Mesothelial cell of epicardium (in vitro differentiated cells): Measurements from ENCODE around the gene ABCA5. TPM values are rescaled to one million over a fixed set of nuclear protein-coding genes. Genes with fewer than 3 reads are reported as not detected.
"Not testable (repeated sequence)": the region's sequence is repeated elsewhere in the genome, so short reads cannot be mapped to it uniquely, and the experiment has no call there.

Experiments
- DNase-seq, 2 experiments: peaks; one replicate each; pipeline ENCODE4 v3.0.0; 2021; ENCODE audit warnings: low spot score in 2 of 2; ENCODE audit not compliant: unreplicated experiment in 2 of 2
- H3K27ac Mint-ChIP-seq: 2 replicates; pipeline ENCODE4 v1.8.0; 2021; ENCODE audit warnings: mixed read lengths
- H3K27me3 Mint-ChIP-seq: 2 replicates; pipeline ENCODE4 v1.8.0; 2021; ENCODE audit warnings: low read depth, mixed read lengths
- H3K36me3 Mint-ChIP-seq: 2 replicates; pipeline ENCODE4 v1.8.0; 2021; ENCODE audit warnings: mixed read lengths
- H3K4me1 Mint-ChIP-seq: 2 replicates; pipeline ENCODE4 v1.8.0; 2021; ENCODE audit warnings: mixed read lengths
- H3K4me3 Mint-ChIP-seq: 2 replicates; pipeline ENCODE4 v1.8.0; 2021; ENCODE audit warnings: mild to moderate bottlenecking, moderate library complexity, mixed read lengths
- H3K9me3 Mint-ChIP-seq: 2 replicates; pipeline ENCODE4 v1.8.0; 2021; ENCODE audit warnings: mixed read lengths
- total RNA-seq: library from RNA; stranded (reverse); gene quantifications from 3 replicates; pipeline ENCODE4 v1.2.1, GENCODE V29; 2021
- TF ChIP-seq, protein P1 (sequence below): fragments of 200-600 bp; sonication (generic); IDR thresholded peaks from one replicate; pipeline ENCODE4 v1.5.0; 2021; ENCODE audit warnings: antibody characterized with exemption; ENCODE audit not compliant: unreplicated experiment

ABCA5 gene
- total RNA-seq, 1 donor from 2014 or later: 12.5 TPM

DNA sequence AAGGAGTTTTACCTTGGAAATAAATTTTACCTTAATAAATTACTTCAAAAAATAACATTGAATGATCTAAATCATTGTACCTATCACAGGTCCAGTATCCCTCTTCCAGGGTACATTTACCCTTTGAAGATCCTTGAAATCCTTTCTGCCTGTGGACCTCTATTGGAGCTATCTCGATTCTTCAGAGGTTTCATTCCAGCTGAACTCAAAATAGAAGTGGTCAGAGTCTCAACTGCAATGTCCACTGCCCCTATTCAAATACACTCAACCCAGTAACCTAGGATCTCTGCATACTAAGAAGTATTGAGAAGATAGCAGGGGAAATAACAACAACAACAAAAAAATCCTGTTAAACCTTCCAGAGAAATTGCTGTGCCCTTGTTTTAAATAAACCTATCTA is 9.3 kb downstream of the ABCA5 start:
- Mint-ChIP-seq H3K4me1 (peaks cover 13% of the 10 kb centered on the region), H3K36me3 (no peaks in the 10 kb centered on the region), H3K9me3 (no peaks in the 10 kb centered on the region), H3K27me3 (no peaks in the 10 kb centered on the region), H3K4me3 (no peak overlapping the region), H3K27ac (no peak overlapping the region)
- no peak for DNase-seq
- TF ChIP-seq, protein P1, sequence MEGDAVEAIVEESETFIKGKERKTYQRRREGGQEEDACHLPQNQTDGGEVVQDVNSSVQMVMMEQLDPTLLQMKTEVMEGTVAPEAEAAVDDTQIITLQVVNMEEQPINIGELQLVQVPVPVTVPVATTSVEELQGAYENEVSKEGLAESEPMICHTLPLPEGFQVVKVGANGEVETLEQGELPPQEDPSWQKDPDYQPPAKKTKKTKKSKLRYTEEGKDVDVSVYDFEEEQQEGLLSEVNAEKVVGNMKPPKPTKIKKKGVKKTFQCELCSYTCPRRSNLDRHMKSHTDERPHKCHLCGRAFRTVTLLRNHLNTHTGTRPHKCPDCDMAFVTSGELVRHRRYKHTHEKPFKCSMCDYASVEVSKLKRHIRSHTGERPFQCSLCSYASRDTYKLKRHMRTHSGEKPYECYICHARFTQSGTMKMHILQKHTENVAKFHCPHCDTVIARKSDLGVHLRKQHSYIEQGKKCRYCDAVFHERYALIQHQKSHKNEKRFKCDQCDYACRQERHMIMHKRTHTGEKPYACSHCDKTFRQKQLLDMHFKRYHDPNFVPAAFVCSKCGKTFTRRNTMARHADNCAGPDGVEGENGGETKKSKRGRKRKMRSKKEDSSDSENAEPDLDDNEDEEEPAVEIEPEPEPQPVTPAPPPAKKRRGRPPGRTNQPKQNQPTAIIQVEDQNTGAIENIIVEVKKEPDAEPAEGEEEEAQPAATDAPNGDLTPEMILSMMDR: no peak

DNA sequence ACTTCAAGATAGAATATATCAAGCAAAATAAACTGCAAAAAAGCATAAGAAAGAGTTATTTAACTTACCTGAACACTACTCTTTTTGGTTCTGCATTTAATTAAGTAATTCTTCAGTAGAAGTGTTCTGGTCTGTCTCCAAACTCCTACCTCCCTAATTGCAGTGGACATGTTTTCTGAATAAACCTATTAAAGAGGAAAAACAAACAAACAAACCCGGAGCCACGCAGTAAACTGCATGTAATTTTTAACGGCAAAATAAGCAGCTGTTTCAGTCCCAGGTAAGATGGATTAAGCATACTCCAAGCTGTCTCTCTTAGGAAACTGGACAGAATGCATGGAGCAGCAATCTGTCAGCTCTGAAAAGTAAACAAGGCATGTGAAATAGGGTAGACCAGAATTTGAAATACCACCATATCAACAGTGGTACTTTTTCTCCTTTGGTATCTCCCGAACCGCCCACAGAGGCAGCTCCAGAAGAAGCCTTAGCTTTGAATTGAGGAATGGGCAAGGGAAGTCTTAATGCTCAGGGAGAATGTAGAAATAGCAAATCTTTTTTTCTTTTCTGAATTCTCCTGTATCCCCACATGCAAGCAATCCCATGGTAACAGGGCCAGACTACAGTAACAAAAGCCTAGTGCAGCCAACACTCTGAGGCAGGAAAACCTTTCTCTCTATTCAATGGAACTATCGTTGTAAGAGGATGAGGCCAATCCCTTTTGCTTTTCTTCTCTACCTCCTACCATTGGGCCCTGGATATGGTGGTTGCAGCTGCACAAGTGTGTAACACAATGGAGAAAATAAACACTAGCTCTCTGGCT is 12.5 kb downstream of the ABCA5 start:
- DNase-seq: no peak
- H3K4me1 Mint-ChIP-seq: peaks cover 12% of the 10 kb centered on the region
- H3K27ac Mint-ChIP-seq: no peak overlapping the region
- H3K9me3 Mint-ChIP-seq: no peaks in the 10 kb centered on the region
- TF ChIP-seq, protein P1: no peak
- no peaks in the 10 kb centered on the region for H3K27me3 Mint-ChIP-seq
- H3K4me3 Mint-ChIP-seq: no peak overlapping the region
- no peaks in the 10 kb centered on the region for H3K36me3 Mint-ChIP-seq

DNA sequence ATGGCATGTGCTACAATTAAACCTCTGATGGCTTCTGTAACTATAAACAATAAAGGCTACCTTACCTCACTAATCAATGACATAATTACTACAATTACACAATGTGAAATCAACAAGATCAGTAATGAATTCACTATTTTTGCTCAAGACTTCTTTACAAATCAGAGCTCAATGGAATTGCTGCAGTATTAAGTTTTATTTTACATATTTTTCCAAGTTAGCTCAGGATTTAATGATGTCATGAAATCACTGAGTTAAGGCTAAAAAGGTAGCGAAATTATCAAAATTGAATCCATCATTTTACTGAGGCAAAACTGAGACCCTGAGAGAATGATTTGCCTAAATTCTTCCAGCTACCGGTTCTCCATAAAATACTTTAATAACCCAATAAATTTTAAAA is 21.8 kb downstream of the ABCA5 start:
- Mint-ChIP-seq H3K36me3 (no peaks in the 10 kb centered on the region), H3K9me3 (no peaks in the 10 kb centered on the region), H3K4me3 (no peak overlapping the region), H3K27me3 (no peaks in the 10 kb centered on the region), H3K4me1 (no peaks in the 10 kb centered on the region), H3K27ac (no peak overlapping the region)
- TF ChIP-seq, protein P1: no peak
- no peak for DNase-seq

DNA sequence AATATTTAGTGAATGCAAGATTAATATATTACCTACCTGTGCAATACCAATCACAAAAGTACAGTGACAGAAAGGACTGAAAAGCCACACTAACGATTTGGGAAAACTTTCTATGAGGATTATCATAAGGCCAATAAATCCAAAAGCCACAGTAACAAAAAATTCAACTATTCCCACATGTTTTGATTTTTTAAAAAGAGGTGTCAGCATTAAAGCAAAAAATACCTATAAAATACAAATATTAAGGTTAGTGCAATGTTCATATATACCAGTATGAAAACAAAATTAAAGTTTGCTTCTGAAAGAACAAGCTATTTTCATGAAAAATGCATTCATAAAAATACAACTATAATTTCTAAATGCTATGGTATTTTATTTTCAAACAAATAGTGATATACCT is 24.3 kb downstream of the ABCA5 start:
- H3K36me3 Mint-ChIP-seq: peaks cover 1% of the 10 kb centered on the region
- H3K9me3 Mint-ChIP-seq: peaks cover under 1% of the 10 kb centered on the region
- H3K27me3 Mint-ChIP-seq: no peaks in the 10 kb centered on the region
- H3K4me3 Mint-ChIP-seq: no peak overlapping the region
- H3K27ac Mint-ChIP-seq: no peak overlapping the region
- TF ChIP-seq, protein P1: no peak
- no peak for DNase-seq
- H3K4me1 Mint-ChIP-seq: no peaks in the 10 kb centered on the region

DNA sequence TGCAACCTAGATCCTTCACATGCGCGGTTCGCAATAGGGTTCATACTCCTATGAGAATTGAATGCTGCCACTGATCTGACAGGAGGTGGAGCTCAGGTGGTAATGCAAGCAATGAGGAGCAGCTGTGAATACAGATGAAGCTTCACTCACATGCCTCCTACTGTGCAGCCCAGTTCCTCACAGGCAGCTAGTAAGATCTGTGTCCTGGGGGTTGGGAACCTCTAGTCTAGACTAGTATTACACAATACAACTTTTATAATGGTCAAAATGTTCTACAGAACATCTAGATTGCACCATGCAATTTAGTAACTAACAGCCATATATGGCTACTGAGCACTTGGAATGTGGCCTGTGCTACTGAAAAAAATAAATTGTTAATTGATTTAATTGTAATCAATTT is 26.7 kb downstream of the ABCA5 start:
- Mint-ChIP-seq H3K36me3 (peaks cover 6% of the 10 kb centered on the region), H3K9me3 (peaks cover 3% of the 10 kb centered on the region), H3K4me3 (no peak overlapping the region), H3K4me1 (no peaks in the 10 kb centered on the region), H3K27me3 (no peaks in the 10 kb centered on the region), H3K27ac (no peak overlapping the region)
- TF ChIP-seq, protein P1: no peak
- no peak for DNase-seq

DNA sequence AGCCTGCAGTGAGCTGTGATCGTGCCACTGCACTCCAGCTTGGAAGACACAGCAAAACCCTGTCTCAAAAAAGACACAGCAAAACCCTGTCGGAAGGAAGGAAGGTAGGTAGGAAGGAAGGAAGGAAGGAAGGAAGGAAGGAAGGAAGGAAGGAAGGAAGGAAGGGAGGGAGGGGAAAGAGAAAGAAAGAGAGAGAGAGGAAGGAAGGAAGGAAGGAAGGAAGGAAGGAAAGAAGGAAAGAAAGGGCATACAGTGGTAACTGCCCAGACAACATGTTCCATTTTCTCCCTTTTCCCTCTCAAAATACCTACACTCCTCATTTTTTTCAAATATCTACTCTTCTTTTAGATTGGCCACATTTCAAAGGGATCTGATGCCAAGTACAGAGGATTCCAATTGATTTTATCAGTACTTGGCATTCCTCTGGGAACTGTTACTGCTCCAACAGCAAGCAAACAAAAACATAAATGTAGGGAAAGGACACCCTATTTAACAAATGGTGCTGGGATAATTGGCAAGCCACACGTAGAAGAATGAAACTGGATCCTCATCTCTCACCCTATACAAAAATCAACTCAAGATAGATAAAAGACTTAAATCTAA is 28.7 kb downstream of the ABCA5 start:
- not testable (repeated sequence) for H3K9me3 Mint-ChIP-seq, H3K4me3 Mint-ChIP-seq

More for the DNA sequence above, 28.7 kb downstream of the ABCA5 start:
- not testable (repeated sequence) for H3K36me3 Mint-ChIP-seq, H3K4me1 Mint-ChIP-seq, DNase-seq, H3K27ac Mint-ChIP-seq, H3K27me3 Mint-ChIP-seq
